ENCODE measurements around the gene TOR4A.

Gene TOR4A

GRCh38 chr9:137271696-137272076, 5.8 kb upstream of the TOR4A start:
- no peak for DNase-seq (ENCODE audit: low read depth, low spot score)

GRCh38 chr9:137272241-137273094, 5.1 kb upstream of the TOR4A start:
- DNase-seq (ENCODE audit: low read depth, low spot score) = no peak

- DNase-seq (ENCODE audit: low read depth, low spot score) = no peak
Measured at GRCh38 chr9:137273095-137273490, 4.4 kb upstream of the TOR4A start.

- no peak for DNase-seq (ENCODE audit: low read depth, low spot score)
Measured at GRCh38 chr9:137273611-137274320, 3.8 kb upstream of the TOR4A start.

GRCh38 chr9:137275203-137275587, 2.3 kb upstream of the TOR4A start:
- no peak for DNase-seq (ENCODE audit: low read depth, low spot score)

- DNase-seq (ENCODE audit: low read depth, low spot score) = no peak
Measured at GRCh38 chr9:137275588-137276472, 1.7 kb upstream of the TOR4A start.

GRCh38 chr9:137276473-137277328, 825 bp upstream of the TOR4A start:
- DNase-seq (ENCODE audit: low read depth, low spot score) = no peak

GRCh38 chr9:137278061-137278701, 655 bp downstream of the TOR4A start:
- no peak for DNase-seq (ENCODE audit: low read depth, low spot score)

- DNase-seq (ENCODE audit: low read depth, low spot score) = no peak
Measured at GRCh38 chr9:137278721-137279711, 1.5 kb downstream of the TOR4A start.

GRCh38 chr9:137279741-137280473, 2.4 kb downstream of the TOR4A start:
- no peak for DNase-seq (ENCODE audit: low read depth, low spot score)

GRCh38 chr9:137280474-137281344, 3.2 kb downstream of the TOR4A start:
- no peak for DNase-seq (ENCODE audit: low read depth, low spot score)

- DNase-seq (ENCODE audit: low read depth, low spot score) = no peak
Measured at GRCh38 chr9:137281345-137282116, 4.0 kb downstream of the TOR4A start.

GRCh38 chr9:137286975-137287383, 9.5 kb downstream of the TOR4A start:
- no peak for DNase-seq (ENCODE audit: low read depth, low spot score)

- DNase-seq (ENCODE audit: low read depth, low spot score) = no peak
Measured at GRCh38 chr9:137293094-137293481, 15.6 kb downstream of the TOR4A start.

GRCh38 chr9:137293482-137294090, 16.1 kb downstream of the TOR4A start:
- DNase-seq (ENCODE audit: low read depth, low spot score) = no peak

- no peak for DNase-seq (ENCODE audit: low read depth, low spot score)
Measured at GRCh38 chr9:137294091-137294680, 16.7 kb downstream of the TOR4A start.

Measured in brain pericyte (primary cell).